ENCODE measurements around the gene CPM.
"Not testable (repeated sequence)": the region's sequence is repeated elsewhere in the genome, so short reads cannot be mapped to it uniquely, and the experiment has no call there.

CPM gene

GRCh38 chr12:68851592-68852306, 81.2 kb downstream of the CPM start:
- DNase-seq (ENCODE audit: low spot score), result no peak

DNA sequence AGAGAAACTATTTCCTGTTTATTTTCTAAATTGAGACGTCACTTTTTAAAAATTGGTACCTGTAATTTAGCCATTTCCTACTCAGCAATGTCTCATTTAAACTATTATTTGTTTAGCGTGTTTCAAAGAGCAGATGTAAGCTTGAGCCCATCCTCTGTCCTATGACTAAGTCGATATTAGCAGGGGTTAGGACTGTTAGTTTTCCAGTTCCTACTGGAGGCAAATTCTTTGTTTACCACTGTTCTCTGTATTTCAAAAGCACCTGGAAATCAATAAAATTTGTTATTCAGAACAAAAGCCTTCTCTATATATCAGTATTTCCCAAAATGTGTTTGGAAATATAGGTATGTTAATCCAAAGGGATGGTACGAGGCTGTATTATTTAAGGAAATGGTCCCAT, 82.6 kb downstream of the CPM start:
- DNase-seq (ENCODE audit: low spot score), result no peak

GRCh38 chr12:68846811-68847210, 86.2 kb downstream of the CPM start:
- DNase-seq (ENCODE audit: low spot score), result no peak

GRCh38 chr12:68844788-68845695, 87.9 kb downstream of the CPM start:
- DNase-seq (ENCODE audit: low spot score), result no peak

- DNase-seq (ENCODE audit: low spot score), result no peak
These were observed 88.6 kb downstream of the CPM start for GRCh38 chr12:68844318-68844745.

- no peak for DNase-seq (ENCODE audit: low spot score)
These were observed 90.0 kb downstream of the CPM start for GRCh38 chr12:68842784-68843567.

GRCh38 chr12:68842123-68842522, 90.8 kb downstream of the CPM start:
- DNase-seq (ENCODE audit: low spot score), result no peak

GRCh38 chr12:68841717-68842116, 91.3 kb downstream of the CPM start:
- no peak for DNase-seq (ENCODE audit: low spot score)

DNA sequence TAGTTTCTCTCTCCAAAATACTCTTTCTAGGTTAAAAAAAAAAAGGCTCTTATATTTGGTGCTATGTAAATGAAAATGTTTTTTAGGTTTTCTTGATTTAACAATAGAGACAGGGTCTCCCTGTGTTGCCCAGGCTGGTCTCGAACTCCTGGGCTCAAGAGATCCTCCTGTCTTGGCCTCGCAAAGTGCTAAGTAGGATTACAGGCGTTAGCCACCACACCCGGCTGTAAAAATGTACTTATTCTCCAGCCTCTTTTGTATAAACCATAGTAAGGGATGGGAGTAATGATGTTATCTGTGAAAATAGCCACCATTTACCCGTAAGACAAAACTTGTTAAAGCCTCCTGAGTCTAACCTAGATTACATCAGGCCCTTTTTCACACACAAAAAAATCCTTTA, 91.8 kb downstream of the CPM start:
- DNase-seq (ENCODE audit: low spot score), result not testable (repeated sequence)

DNA sequence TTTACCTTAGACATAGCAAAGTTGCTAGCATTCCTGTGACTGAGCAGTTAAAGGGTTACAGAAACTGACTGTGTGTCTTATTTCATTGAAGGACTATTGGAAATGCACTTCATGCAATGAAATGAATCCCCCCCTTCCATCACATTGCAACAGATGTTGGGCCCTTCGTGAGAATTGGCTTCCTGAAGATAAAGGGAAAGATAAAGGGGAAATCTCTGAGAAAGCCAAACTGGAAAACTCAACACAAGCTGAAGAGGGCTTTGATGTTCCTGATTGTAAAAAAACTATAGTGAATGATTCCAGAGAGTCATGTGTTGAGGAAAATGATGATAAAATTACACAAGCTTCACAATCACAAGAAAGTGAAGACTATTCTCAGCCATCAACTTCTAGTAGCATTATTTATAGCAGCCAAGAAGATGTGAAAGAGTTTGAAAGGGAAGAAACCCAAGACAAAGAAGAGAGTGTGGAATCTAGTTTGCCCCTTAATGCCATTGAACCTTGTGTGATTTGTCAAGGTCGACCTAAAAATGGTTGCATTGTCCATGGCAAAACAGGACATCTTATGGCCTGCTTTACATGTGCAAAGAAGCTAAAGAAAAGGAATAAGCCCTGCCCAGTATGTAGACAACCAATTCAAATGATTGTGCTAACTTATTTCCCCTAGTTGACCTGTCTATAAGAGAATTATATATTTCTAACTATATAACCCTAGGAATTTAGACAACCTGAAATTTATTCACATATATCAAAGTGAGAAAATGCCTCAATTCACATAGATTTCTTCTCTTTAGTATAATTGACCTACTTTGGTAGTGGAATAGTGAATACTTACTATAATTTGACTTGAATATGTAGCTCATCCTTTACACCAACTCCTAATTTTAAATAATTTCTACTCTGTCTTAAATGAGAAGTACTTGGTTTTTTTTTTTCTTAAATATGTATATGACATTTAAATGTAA, 93.5 kb downstream of the CPM start:
- no peak for DNase-seq (ENCODE audit: low spot score)

GRCh38 chr12:68838046-68838886, 94.7 kb downstream of the CPM start:
- DNase-seq (ENCODE audit: low spot score), result no peak

GRCh38 chr12:68837215-68837614, 95.8 kb downstream of the CPM start:
- DNase-seq (ENCODE audit: low spot score), result no peak

DNA sequence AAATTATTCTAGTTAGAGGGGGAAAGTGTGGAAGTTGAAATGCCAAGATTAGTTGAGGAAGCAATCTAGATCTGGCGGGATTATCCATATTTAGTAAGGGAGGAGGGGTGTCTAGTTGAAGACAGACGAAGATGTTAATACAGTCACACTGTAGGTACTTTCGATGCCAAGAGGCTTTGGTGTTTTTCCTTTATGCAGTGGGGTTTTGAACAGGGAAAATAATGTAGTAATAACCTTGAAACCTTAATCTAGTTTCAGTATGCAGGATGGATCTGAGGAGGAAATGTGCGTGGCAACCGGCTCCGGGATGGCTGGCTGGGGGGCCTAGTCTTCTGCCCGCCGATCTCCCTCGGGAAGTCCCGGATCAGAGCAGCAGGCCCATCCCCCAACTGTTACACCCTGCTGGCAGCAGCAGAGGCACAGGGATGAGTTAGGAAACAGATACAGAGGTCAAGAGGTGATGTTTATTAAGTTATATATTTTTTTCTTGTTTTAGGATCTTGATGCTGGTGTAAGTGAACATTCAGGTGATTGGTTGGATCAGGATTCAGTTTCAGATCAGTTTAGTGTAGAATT, 97.5 kb downstream of the CPM start:
- DNase-seq (ENCODE audit: low spot score), result no peak

- no peak for DNase-seq (ENCODE audit: low spot score)
These were observed 99.5 kb downstream of the CPM start for GRCh38 chr12:68833508-68833907.

- no peak for DNase-seq (ENCODE audit: low spot score)
These were observed 100.5 kb downstream of the CPM start for GRCh38 chr12:68832504-68832867.

- no peak for DNase-seq (ENCODE audit: low spot score)
These were observed 101.0 kb downstream of the CPM start for GRCh38 chr12:68831751-68832503.

DNA sequence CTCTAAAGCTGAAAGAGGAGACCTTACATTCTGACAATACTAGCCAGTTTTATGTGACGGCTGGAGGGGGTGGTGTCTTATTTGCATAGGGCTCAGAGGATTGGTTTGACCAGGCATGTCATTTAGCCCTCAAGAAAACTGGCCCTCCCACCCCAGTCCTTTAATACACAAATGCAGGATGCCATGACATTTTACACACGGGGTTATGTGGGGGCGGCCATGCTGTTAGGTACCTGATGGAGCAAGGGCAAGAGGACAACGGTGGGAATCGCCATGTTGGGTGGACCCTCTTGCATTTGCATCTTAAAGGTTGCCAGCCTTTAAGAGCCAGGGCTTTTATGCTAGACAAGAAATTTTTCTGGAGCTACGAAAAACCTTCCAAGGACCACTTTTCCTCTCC, 101.7 kb downstream of the CPM start:
- no peak for DNase-seq (ENCODE audit: low spot score)

DNA sequence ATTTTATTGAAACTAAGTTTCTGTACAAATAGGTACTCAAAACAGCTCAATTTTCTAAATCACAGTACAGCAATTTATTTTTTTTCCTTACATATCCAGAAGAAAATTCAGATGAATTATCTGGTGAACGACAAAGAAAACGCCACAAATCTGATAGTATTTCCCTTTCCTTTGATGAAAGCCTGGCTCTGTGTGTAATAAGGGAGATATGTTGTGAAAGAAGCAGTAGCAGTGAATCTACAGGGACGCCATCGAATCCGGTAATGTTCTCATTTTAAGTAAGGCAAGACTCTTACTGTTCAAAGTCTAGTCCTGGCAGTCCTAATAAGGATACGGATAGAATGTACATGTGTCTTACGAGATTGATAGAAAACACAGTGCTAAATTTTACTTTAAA, 104.3 kb downstream of the CPM start:
- no peak for DNase-seq (ENCODE audit: low spot score)
